Aorta (tissue), 5 donors: Measurements from ENCODE around the gene ATXN7. TPM values are rescaled to one million over a fixed set of nuclear protein-coding genes. Genes with fewer than 3 reads are reported as not detected.

ENCODE experiments used
- ATAC-seq: fragments of 200-7000 bp; cut with Tn5 transposase; one replicate; pipeline ENCODE4 v1.9.1; 2022; ENCODE audit warnings: moderate library complexity; ENCODE audit not compliant: low FRiP score
- DNase-seq, 2 donors: peaks; one replicate each; pipeline ENCODE4 v3.0.0-alpha.2; 2020
- H3K27ac ChIP-seq, 2 donors: one replicate each; pipeline ENCODE4 v1.5.1; 2013; ENCODE audit warnings: low read length in 2 of 2, mild to moderate bottlenecking in 2 of 2, moderate library complexity in 2 of 2, control low read depth in 1 of 2, inconsistent platforms in 1 of 2, low read depth in 1 of 2
- H3K27me3 ChIP-seq, 2 donors: one replicate each; pipeline ENCODE4 v1.6.1; 2013; ENCODE audit warnings: control low read depth in 1 of 2, low read length in 1 of 2, mild to moderate bottlenecking in 1 of 2, moderate library complexity in 1 of 2; ENCODE audit not compliant: insufficient read depth in 2 of 2, control insufficient read depth in 1 of 2
- H3K36me3 ChIP-seq, 2 donors: one replicate each; pipeline ENCODE4 v1.6.1; 2013; ENCODE audit warnings: control low read depth in 1 of 2, low read length in 1 of 2, mild to moderate bottlenecking in 1 of 2; ENCODE audit not compliant: insufficient read depth in 2 of 2, control insufficient read depth in 1 of 2
- H3K4me1 ChIP-seq, 2 donors: one replicate each; pipeline ENCODE4 v1.6.1; 2013; ENCODE audit warnings: low read length in 2 of 2, control low read depth in 1 of 2, mild to moderate bottlenecking in 1 of 2, moderate library complexity in 1 of 2; ENCODE audit not compliant: insufficient read depth in 2 of 2, control insufficient read depth in 1 of 2
- H3K4me3 ChIP-seq, 2 donors: one replicate each; pipeline ENCODE4 v1.5.1; 2013; ENCODE audit warnings: low read length in 2 of 2, control low read depth in 1 of 2, mild to moderate bottlenecking in 1 of 2
- H3K9me3 ChIP-seq: one replicate; pipeline ENCODE4 v1.6.1; 2013; ENCODE audit warnings: mild to moderate bottlenecking, low read length; ENCODE audit not compliant: control insufficient read depth
- WGBS, 2 donors: extraction: QIAGEN DNeasy Blood & Tissue Kit; methylation state at CpG; one replicate each; pipeline ENCODE4 v1.1.7; 2013; 5-methylcytosine and 5-hydroxymethylcytosine counted together
- intact Hi-C, 2 donors: fragments of 100-400 bp; cut with DNase I; formaldehyde crosslinking; loops; one replicate each; pipeline versions ENCODE4 v1.14.2 to v1.15.0; 2022
- polyA plus RNA-seq, 2 donors: library from polyadenylated mRNA; stranded (reverse); fragments of 200-250 nt; gene quantifications; one replicate each; pipeline ENCODE4 v1.2.3, GENCODE V29; 2013
- total RNA-seq, 2 donors: library from RNA; stranded (reverse); fragmentation: NEBNext Ultra II Directional; extraction: Animal tissue kit (Norgen Biotek cat#: 25700); gene quantifications; one replicate each; pipeline ENCODE4 v1.2.1, GENCODE V29; 2021
- donor health status: healthy with polysubstance abuse.
- donor health status: Bipolar disorder and iron deficiency.
- donor health status: DM: no; HTN: no; CAD: no.
- donor health status: DM: no; HTN: no; CAD: no.
- donor health status: DM: yes; HTN: yes; CAD: no.

Gene ATXN7
- total and polyA plus RNA-seq, 4 donors, result 4.1 to 52.5 (median 29.2) TPM

DNA sequence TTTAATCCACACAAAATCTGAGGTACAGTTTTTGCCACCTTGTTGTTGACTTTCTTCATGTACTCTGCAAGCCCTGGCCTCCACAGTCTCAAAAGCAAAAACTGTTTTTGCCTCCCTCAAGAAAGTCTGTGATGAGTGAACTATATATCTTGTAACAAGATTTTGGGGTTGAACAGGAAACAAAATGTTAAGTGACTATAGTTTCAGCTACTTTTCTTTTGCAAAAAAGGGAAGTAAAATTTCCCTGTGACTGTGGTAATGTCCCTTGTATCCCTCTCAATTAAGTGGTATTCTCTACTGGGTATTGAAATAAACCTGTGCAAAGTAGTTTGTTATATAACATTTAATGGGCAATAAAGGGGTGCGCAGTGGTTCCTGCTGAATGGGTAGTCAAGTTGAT, 69.8 kb downstream of the ATXN7 start:
- no peak for ATAC-seq
- H3K4me1 ChIP-seq, result peaks cover 4 to 9% of the 10 kb centered on the region in 2 donors
- no peak for DNase-seq

DNA sequence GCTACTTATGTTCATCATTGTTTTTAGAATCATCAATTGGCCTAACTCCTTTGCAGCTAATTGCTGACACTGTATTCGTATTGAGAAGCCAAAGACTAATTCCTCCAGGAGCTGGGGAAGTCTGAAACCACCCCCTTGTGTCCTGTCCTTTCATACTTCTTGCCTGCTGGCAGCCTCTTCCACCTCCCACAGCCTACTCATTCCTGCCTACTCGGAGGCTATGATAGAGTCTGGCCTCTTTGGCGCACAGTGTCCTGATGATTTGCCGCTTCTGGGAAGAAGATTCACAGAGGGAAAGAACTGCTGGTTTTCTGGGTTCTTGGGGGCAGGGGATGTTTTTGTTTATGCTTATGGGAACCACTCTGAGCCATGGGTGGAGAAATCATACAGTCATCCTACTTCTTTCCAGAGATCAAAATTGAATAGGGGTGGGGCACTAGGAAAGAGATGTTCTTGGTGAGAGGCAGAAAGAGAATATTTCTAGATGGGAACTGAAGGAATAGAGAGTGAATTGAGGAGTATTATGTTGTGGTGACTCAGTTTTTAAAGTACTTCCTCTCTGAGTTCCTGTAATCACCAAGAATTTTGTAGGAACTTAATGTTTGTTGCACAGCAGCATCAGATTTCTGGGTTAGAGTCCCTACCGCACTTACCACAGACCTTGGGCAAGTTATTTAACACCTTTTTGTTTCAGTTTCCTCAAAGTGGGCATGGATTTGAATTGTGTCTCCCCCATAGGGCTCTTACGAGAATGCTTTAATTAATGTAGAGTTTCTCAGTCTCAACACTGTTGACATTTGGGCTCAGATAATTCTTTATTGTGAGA, 70.6 kb downstream of the ATXN7 start:
- Histone ChIP-seq H3K27me3 (no peaks in the 10 kb centered on the region), H3K36me3 (no peaks in the 10 kb centered on the region), H3K4me3 (no peak overlapping the region), H3K4me1 (peaks cover 3 to 9% of the 10 kb centered on the region in 2 donors), H3K9me3 (no peaks in the 10 kb centered on the region), H3K27ac (no peak overlapping the region)
- no peak for DNase-seq
- no peak for ATAC-seq
- intact Hi-C loops, result no loop called here
- WGBS, 2 donors, result 82 to 87% methylated on average over 6 of the region's 6 CpGs

More for the DNA sequence above, 69.8 kb downstream of the ATXN7 start:
- Histone ChIP-seq H3K9me3 (no peaks in the 10 kb centered on the region), H3K27ac (no peak overlapping the region), H3K36me3 (no peaks in the 10 kb centered on the region), H3K4me3 (no peak overlapping the region), H3K27me3 (no peaks in the 10 kb centered on the region)
- 97 to 100% methylated on average over 1 of the region's 1 CpG for WGBS, 2 donors
- intact Hi-C loops, result no loop called here

DNA sequence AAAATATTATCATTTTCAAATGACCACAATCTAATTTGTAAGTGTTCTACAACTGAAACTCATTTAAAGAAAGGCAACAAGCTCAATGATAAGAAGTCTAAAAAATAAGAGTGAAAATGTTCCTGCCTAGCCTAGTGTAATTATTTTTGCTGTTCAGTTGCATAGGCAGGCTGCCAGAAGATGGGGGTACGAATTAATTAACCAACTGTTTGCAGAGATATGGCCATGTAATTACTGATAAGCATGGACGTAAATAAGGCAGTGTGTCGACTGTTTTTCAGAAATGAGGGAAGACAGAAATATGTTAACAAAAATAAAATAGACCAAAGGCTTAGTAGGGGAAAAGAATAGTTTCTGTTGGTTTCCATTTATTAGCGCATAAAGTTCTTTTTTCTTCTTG, 73.3 kb downstream of the ATXN7 start:
- DNase-seq, result no peak
- Histone ChIP-seq H3K9me3 (no peaks in the 10 kb centered on the region), H3K4me3 (no peak overlapping the region), H3K27ac (no peak overlapping the region), H3K4me1 (peaks cover 3 to 9% of the 10 kb centered on the region in 2 donors), H3K27me3 (no peaks in the 10 kb centered on the region), H3K36me3 (no peaks in the 10 kb centered on the region)
- no peak for ATAC-seq
- 67 to 71% methylated on average over 4 of the region's 4 CpGs for whole genome bisulfite sequencing, 2 donors
- intact Hi-C loops, result no loop called here

DNA sequence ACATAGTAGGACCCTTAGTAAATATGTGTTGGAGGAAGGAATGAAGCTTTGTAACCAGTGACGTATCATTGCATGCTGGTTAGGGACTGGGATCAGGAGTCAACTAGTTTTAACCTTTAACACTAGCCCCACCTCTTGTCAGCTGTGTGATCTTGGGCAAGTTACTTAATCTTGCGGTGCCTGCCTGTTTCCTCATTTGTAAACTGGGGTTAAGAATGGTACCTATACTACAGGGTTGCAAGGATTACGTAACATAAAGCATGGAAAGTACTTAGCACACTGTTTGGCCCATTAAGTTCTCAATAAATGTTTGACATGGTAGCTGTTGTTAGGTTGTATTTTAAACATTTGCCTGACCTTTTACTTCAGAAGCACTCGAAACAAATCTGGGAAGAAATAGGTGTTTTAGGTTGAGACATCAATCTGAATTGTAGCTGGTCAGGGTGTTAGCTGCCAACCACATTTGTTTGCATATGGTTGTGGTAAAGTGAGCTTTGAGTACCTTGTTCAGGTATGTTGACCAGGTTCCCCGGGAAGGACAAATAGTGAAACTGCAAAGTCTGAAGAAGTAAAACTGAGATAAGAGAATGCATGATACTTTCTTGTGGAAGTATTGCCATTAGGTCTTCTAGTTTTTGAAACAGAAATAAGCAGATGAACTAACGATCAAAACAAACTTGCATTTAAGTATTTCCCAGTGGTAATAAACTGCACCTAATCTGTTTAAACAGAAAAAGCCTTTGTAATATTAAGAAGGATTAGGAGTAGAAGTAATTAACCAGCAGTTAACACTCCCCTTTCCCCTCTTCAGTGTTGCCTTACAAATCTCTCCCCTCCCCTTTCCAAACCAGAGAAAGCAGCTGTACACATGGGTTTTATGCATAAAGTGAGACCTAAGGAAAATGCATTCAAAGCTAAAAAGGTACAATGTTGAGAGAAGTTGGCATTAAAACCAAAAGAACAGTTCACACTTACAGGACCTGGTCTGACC, 74.3 kb downstream of the ATXN7 start:
- H3K4me1 ChIP-seq, result peaks cover 0 to 6% of the 10 kb centered on the region in 2 donors
- H3K9me3 ChIP-seq, result no peaks in the 10 kb centered on the region
- ATAC-seq (no peak), DNase-seq (no peak)
- no peak overlapping the region for H3K4me3 ChIP-seq
- WGBS, 2 donors, result 85% methylated on average over 6 of the region's 6 CpGs
- intact Hi-C loops, result no loop called here
- H3K36me3 ChIP-seq, result no peaks in the 10 kb centered on the region
- no peaks in the 10 kb centered on the region for H3K27me3 ChIP-seq
- H3K27ac ChIP-seq, result no peak overlapping the region

DNA sequence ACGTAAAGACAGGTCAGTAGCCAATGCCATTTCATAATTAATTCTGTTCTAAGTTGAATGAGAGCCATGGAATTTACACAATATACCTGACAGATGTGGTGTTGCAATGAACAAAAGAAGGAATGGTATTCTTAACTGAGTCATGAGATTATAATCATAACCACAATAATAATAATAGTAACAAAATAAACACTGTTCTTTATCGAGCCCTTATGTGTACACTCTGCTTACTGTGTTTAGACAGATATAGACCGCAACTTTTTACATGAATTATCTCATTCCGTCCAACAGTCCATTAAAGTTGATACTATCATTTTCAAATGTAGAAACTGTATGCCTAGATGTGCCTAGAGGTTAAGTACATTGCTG, 76.7 kb downstream of the ATXN7 start:
- H3K4me1 ChIP-seq, result no peaks in the 10 kb centered on the region

DNA sequence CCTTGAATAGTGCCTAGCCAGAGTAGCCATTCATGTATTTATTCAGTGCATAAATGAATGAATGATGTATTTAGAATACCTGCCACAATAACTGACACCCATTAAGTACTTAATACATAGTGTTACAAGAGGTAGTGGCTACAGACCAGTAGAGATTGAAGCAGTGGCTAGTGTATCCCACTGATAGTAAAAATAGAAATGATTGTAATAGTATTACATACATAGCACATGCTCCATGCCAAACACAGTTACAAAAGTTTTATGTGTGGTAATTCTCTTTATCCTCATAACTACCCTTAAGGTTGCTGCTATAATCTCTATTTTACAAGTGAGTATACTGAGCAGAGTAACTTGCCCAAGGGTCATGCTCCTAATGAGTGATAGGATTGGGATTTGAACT, 78.9 kb downstream of the ATXN7 start:
- ATAC-seq, result no peak
- peaks cover 0 to 4% of the 10 kb centered on the region in 2 donors for H3K4me1 ChIP-seq
- H3K36me3 ChIP-seq, result no peaks in the 10 kb centered on the region
- intact Hi-C loops, result no loop called here
- H3K27me3 ChIP-seq, result no peaks in the 10 kb centered on the region
- H3K27ac ChIP-seq, result no peak overlapping the region
- no peak for DNase-seq
- H3K4me3 ChIP-seq, result no peak overlapping the region
- H3K9me3 ChIP-seq, result no peaks in the 10 kb centered on the region

More for the DNA sequence above, 76.7 kb downstream of the ATXN7 start:
- H3K36me3 ChIP-seq, result no peaks in the 10 kb centered on the region
- no peaks in the 10 kb centered on the region for H3K27me3 ChIP-seq
- H3K4me3 ChIP-seq, result no peak overlapping the region
- intact Hi-C loops, result no loop called here
- ATAC-seq, result no peak
- 66 to 70% methylated on average over 4 of the region's 4 CpGs for WGBS, 2 donors
- no peaks in the 10 kb centered on the region for H3K9me3 ChIP-seq
- H3K27ac ChIP-seq, result no peak overlapping the region
- DNase-seq, result no peak

DNA sequence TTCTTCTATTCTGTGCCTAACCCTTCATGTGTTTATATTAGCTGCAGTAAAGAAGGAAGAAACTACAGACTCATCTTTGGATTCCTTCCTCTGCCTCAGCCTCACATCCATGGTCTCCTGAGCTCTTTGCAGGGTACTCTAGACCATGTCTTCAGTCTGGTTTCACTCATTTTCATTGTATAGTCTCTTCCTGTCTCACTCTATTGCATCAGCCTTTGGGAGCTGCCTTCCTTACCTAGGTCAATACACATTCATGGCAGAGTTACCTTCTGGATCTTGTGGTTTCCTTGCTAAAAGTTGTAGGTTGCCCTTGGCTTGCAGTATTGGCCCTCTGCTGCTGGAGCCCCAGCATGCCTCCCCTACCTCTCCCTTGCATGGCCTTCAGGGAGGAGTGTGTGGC, 80.0 kb downstream of the ATXN7 start:
- Histone ChIP-seq H3K4me3 (no peak overlapping the region), H3K4me1 (peaks cover 4 to 6% of the 10 kb centered on the region in 2 donors)
- DNase-seq, result no peak

DNA sequence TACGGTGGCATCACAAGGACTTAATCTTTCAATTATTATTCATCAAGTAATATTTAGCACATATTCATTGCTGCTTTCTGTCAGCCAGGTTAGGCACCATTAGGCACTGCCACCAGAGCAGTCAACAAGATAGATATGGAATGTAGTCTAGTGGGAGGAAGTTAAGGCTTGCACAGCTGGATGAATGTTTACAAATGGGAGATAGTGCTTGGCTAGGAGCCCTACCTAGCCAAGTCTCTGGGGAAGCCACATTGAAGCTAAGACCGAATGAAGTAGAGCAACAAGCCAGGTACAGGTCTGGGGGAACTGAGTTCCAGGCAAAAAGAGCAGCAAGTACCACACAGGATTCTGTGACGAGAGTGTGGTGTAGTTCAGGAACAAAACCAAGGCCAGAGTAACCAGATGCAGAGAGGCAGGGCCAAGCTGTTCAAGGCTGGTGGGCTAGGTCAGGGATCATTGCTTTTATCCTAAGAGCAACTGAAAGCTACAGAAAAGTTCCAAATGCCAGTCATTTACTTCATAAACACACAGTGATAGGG, 82.0 kb downstream of the ATXN7 start:
- DNase-seq (no peak), ATAC-seq (no peak)
- 43 to 53% methylated on average over 3 of the region's 3 CpGs for WGBS, 2 donors
- H3K9me3 ChIP-seq, result no peaks in the 10 kb centered on the region
- intact Hi-C loops, result no loop called here
- no peaks in the 10 kb centered on the region for H3K27me3 ChIP-seq
- no peaks in the 10 kb centered on the region for H3K36me3 ChIP-seq
- no peak overlapping the region for H3K27ac ChIP-seq
- peaks cover 4 to 6% of the 10 kb centered on the region in 2 donors for H3K4me1 ChIP-seq
- H3K4me3 ChIP-seq, result no peak overlapping the region

More for the DNA sequence above, 80.0 kb downstream of the ATXN7 start:
- Histone ChIP-seq H3K36me3 (no peaks in the 10 kb centered on the region), H3K27ac (no peak overlapping the region), H3K9me3 (no peaks in the 10 kb centered on the region), H3K27me3 (no peaks in the 10 kb centered on the region)
- no peak for ATAC-seq
- intact Hi-C loops, result no loop called here
